Thoracic aorta (tissue), 2 donors: ENCODE data around the gene ACTR6. TPM values are rescaled to one million over a fixed set of nuclear protein-coding genes. Genes with fewer than 3 reads are reported as not detected.
A peak's percentile ranks its signal among the peaks of the same experiment; 100 is the strongest.

Experiments used
- ATAC-seq: fragments of 150-250 bp; one replicate; pipeline ENCODE4 v1.8.0; 2017; ENCODE audit warnings: low read depth; ENCODE audit not compliant: insufficient number of reproducible peaks, low FRiP score
- DNase-seq: peaks from one replicate; pipeline ENCODE4 v3.0.0-alpha.2; 2020; ENCODE audit warnings: low spot score
- H3K27ac ChIP-seq, 2 donors: fragments of 200-600 bp; sonication (generic); 1 replicate in 1 of 2; 2 replicates in 1 of 2; pipeline ENCODE4 v1.5.1; 2016; ENCODE audit warnings: mild to moderate bottlenecking in 2 of 2, moderate library complexity in 2 of 2
- H3K27me3 ChIP-seq: fragments of 200-600 bp; sonication (generic); replicated peaks from 2 replicates; pipeline ENCODE4 v1.6.0; 2016; ENCODE audit warnings: mild to moderate bottlenecking; ENCODE audit not compliant: insufficient read depth
- H3K36me3 ChIP-seq: fragments of 200-600 bp; sonication (generic); one replicate; pipeline ENCODE4 v1.5.1; 2016
- H3K4me1 ChIP-seq, 2 donors: fragments of 200-600 bp; sonication (generic); 1 replicate in 1 of 2; 2 replicates in 1 of 2; pipeline versions ENCODE4 v1.5.1 to v1.6.0; 2016; ENCODE audit warnings: low read depth in 2 of 2, mild to moderate bottlenecking in 1 of 2; ENCODE audit not compliant: control insufficient read depth in 1 of 2
- H3K4me3 ChIP-seq: fragments of 200-600 bp; sonication (generic); 2 replicates; pipeline ENCODE4 v1.5.1; 2016; ENCODE audit warnings: mild to moderate bottlenecking
- H3K9me3 ChIP-seq: fragments of 200-600 bp; sonication (generic); 2 replicates; pipeline ENCODE4 v1.5.1; 2016
- CTCF ChIP-seq: fragments of 200-600 bp; sonication (generic); IDR thresholded peaks from one replicate; pipeline ENCODE4 v1.5.1; 2019; ENCODE audit warnings: antibody characterized with exemption
- total RNA-seq, 2 donors: library from RNA; depleted of rRNA; stranded (reverse); fragments of >200 nt; gene quantifications; one replicate each; pipeline versions ENCODE4 v1.1.0 to v1.2.3, GENCODE V29; 2016

Gene ACTR6
- total RNA-seq, 2 donors from 2014 or later: 17.6 to 130 TPM

- Histone ChIP-seq H3K4me1 (peaks cover 10 to 33% of the 10 kb centered on the region in 2 donors), H3K9me3 (no peaks in the 10 kb centered on the region), H3K36me3 (no peaks in the 10 kb centered on the region), H3K27ac (peak within 1 kb of the TSS; percentile 93 to 98), H3K4me3 (peak within 1 kb of the TSS; percentile 95), H3K27me3 (no peaks in the 10 kb centered on the region)
- TF ChIP-seq CTCF: no peak
- DNase-seq: peak; percentile 93
- ATAC-seq: peak; percentile 97
Observed at GRCh38 chr12:100266835-100267602, 66.4 kb downstream of the ACTR6 start, which contains the start of the genes DEPDC4 and SCYL2. DEPDC4 (minus strand) TSS chr12:100267079; CDS start chr12:100267076, 3 bp downstream. SCYL2 (plus strand) TSS chr12:100267177; CDS start chr12:100282971, 15,794 bp downstream.

DNA sequence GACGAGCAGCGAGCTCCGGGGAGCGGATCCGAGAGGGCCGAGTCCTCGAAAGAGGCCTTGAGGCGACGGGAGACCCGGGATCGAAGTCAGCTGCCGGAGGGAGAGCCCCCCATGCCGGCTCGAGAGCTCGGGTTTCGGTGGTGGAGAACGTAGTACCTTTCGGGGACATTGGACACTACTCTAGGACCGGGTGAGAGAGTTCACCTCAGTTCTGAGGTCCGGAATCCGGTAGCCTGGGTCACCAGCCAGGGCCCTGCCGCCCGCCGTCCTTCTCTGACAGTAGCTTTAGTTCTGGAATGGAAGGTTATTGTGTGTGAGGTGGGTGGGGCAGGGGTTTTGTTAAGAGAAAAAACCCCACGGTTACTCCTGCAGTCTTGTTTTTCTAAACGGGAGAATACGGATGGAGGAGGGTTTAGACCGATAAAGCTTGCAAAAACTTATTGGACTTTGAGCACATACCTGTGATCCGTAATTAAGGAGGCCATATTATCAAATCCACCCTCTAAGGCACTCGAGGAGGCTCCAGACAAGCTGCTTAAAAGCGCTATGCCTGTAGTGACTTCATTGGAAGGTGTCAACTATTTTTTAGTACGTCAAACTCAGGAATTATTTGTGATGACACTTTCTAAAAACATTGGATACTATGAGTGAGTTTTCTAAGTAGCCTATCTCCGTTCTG is 67.1 kb downstream of the ACTR6 start:
- peak overlapping the region; percentile 93 to 98 for H3K27ac ChIP-seq
- TF ChIP-seq CTCF: no peak
- H3K4me3 ChIP-seq: peak overlapping the region; percentile 95
- no peak for DNase-seq
- peak; percentile 11 for ATAC-seq
- no peaks in the 10 kb centered on the region for H3K9me3 ChIP-seq
- peaks cover 10 to 37% of the 10 kb centered on the region in 2 donors for H3K4me1 ChIP-seq
- H3K27me3 ChIP-seq: no peaks in the 10 kb centered on the region
- no peaks in the 10 kb centered on the region for H3K36me3 ChIP-seq

- Histone ChIP-seq H3K4me3 (peak overlapping the region; percentile 95), H3K4me1 (peaks cover 10 to 37% of the 10 kb centered on the region in 2 donors), H3K36me3 (no peaks in the 10 kb centered on the region), H3K27ac (no peak overlapping the region), H3K27me3 (no peaks in the 10 kb centered on the region), H3K9me3 (no peaks in the 10 kb centered on the region)
- DNase-seq (no peak), ATAC-seq (no peak)
- TF ChIP-seq CTCF: no peak
Observed at GRCh38 chr12:100268835-100269564, 68.4 kb downstream of the ACTR6 start.

GRCh38 chr12:100273782-100274181 is 73.2 kb downstream of the ACTR6 start:
- no peak for DNase-seq
- Histone ChIP-seq H3K36me3 (no peaks in the 10 kb centered on the region), H3K27me3 (no peaks in the 10 kb centered on the region), H3K27ac (no peak overlapping the region), H3K4me1 (peaks cover 3 to 25% of the 10 kb centered on the region in 2 donors), H3K9me3 (no peaks in the 10 kb centered on the region), H3K4me3 (no peak overlapping the region)
- TF ChIP-seq CTCF: no peak
- ATAC-seq: no peak

Other genes starting within 250 kb of the ACTR6 start
- 10 to 100 TPM; 45.5 to 65.9 TPM for gene ANKS1B, start 215.9 kb upstream of the ACTR6 start, total RNA-seq
- 10 to 100 TPM; 42.9 to 62.5 TPM for gene BLTP3B, start 57.9 kb upstream of the ACTR6 start, total RNA-seq
- not detected for gene DEPDC4, start 66.3 kb downstream of the ACTR6 start, total RNA-seq
- gene SCYL2, start 66.4 kb downstream of the ACTR6 start, total RNA-seq: 10 to 100 TPM; 44.8 to 52.3 TPM
- not detected for gene SLC17A8, start 156.3 kb downstream of the ACTR6 start, total RNA-seq